Stimulated activated CD8-positive, alpha-beta memory T cell treated with anti-CD3 and anti-CD28 coated beads, Interleukin-12 subunit alpha, Interleukin-12 subunit beta, amount 100 ng/mL, for 24 hours (primary cell): Measurements from ENCODE around the gene ZNF205.
A peak's percentile ranks its signal among the peaks of the same experiment; 100 is the strongest.
"Not testable (repeated sequence)": the region's sequence is repeated elsewhere in the genome, so short reads cannot be mapped to it uniquely, and the experiment has no call there.

Experiments
- DNase-seq: peaks from one replicate; pipeline ENCODE4 v3.0.0-alpha.2; 2020; ENCODE audit errors: extremely low read depth

ZNF205 gene

DNA sequence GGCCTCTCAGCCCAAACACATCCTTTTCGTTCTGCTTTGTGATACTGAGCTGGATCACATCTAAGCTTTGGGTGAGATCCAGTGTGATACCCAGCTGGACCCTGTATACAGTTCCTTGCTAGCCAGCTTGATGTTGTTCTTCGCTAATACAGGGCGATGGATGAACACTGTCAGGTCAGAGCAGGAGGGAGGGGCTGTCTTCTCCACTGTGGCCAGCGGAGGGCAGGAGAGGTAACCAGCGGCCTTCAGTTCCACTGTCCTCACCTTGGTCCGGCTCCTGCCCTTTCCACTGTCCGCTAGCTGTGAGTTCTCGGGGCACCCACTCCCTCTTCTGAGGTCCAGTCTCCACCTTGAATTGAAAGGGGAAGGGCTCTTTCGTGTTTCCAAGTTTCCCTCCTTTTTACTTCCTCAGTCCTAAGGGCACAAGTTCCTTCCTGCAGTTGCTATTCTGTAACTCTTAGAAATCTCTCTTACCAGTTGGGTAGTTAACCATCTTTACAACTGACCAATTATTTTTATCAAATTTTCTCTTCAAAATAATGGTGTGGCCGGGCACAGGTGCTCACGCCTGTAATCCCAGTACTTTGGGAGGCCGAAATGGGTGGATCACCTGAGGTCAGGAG, 19.5 kb downstream of the ZNF205 start:
- no peak for DNase-seq

DNA sequence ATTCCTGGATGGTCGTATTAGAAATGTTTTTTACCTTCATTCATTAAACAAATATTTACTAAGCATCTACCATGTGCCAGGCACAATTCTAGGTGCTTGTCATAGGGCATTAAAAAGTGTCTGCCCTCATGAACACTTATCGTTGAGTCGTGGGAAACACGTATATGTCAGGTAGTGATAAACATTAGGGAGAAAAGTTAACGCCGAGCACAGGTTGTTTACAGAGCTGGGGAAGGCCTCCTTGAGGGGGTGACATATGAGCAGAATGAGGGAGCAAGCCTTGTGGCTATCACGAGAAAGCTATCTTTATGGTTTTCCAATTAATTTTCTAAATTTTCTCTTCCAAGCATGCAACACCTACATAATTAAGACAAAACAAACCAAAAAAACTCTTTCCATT, 21.5 kb downstream of the ZNF205 start:
- no peak for DNase-seq

- peak; percentile 77 for DNase-seq
These were observed 22.1 kb downstream of the ZNF205 start, which contains the start of gene ZNF213 for GRCh38 chr16:3134338-3135125. Gene ZNF213, plus strand, starts transcription at chr16:3135029. Its CDS starts 2,252 bp downstream, at chr16:3137281.

GRCh38 chr16:3135126-3135715, 22.8 kb downstream of the ZNF205 start:
- no peak for DNase-seq

DNA sequence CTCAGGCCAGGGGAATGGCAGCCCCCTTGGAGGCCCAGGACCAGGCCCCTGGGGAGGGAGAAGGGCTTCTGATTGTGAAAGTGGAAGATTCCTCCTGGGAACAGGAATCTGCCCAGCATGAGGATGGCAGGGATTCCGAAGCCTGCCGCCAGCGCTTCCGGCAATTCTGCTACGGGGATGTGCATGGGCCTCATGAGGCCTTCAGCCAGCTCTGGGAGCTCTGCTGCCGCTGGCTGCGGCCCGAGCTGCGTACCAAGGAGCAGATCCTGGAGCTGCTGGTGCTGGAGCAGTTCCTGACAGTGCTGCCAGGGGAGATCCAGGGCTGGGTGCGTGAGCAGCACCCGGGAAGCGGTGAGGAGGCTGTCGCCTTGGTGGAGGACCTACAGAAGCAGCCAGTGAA, 24.9 kb downstream of the ZNF205 start:
- DNase-seq = no peak

DNA sequence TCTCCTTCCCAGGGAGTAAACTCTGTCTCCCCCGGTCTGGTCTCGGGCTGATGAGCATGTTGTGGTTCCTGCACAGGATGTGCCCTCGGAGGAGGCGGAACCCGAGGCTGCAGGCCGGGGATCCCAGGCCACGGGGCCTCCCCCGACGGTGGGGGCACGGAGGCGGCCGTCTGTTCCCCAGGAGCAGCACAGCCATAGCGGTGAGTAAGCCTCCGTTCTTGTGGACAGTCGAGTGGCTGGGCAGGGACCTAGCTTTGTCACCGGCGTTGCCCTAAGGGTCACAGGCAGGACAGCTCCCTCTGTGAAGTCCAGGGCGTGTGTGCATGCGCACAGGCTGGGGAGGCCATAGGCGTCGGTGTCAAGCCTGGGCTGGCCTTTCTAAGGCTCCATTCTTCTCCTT, 26.0 kb downstream of the ZNF205 start:
- DNase-seq = no peak

DNA sequence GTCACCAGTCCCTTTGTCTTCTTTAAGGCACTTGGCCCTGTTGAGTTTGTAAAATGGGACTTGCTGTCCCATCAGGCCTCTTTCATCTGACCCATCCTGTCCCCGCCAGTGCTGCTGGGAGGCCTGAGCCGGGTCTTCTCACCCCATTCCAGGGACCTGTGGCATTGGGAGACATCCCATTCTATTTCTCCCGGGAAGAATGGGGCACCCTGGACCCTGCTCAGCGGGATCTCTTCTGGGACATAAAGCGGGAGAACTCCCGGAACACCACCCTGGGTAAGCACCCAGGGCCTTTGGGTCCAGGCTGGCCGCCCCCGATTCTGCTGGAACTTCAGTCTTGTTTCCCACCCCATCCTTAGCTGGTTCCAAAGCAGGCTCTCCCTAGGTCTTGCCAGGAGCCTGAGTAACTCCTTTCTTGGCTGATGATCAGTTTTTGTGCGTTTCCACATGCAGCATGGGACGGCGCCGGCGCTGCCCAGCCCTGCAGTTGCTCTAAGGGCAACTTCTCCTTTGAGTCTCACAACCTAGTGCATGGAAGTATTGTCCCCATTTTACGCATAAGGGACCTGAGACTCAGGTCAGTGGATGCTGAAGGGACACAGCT, 26.5 kb downstream of the ZNF205 start:
- DNase-seq = no peak

- not testable (repeated sequence) for DNase-seq
These were observed 27.2 kb downstream of the ZNF205 start for GRCh38 chr16:3139561-3139960.

DNA sequence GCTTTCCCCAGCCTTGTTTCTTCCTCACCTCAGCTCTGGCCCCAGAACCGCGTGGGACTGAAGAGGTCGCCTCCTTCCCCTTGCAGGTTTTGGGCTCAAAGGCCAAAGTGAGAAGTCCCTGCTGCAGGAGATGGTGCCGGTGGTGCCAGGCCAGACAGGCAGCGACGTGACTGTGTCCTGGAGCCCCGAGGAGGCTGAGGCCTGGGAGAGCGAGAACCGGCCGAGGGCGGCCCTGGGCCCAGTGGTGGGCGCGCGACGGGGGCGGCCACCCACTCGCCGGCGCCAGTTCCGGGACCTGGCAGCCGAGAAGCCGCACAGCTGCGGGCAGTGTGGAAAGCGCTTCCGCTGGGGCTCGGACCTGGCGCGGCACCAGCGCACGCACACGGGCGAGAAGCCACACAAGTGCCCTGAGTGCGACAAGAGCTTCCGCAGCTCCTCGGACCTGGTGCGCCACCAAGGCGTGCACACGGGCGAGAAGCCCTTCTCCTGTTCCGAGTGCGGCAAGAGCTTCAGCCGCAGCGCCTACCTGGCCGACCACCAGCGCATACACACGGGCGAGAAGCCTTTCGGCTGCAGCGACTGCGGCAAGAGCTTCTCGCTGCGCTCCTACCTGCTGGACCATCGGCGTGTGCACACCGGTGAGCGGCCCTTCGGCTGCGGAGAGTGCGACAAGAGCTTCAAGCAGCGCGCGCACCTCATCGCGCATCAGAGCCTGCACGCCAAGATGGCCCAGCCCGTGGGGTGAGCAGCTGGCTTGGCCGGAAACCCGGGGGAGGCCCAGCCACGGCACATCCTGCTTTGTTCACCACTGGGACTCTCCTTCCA, 28.4 kb downstream of the ZNF205 start:
- DNase-seq = no peak

DNA sequence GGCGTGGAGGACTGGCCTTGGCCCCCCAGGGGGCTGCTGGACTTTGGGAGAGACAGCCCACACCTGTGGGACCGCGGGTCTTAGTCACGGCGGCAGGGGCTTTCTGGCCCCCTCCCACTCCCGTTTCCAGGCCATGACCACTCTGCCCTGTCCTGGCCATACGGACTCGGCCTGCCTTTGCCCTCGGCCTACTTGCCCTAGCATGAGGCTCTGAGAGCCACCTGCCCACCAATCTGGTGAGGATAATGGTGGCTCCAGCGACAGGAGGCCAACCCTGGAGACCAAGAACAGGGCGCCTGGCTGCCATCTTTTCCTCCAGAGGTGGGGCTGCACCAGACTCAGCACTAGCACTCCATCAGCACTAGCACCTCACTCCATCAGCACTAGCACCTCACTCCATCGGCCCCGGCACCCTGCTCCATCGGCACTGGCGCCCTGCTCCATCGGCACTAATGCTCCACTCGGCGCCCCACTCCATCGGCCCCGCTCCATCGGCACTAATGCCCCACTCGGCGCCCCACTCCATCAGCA, 29.5 kb downstream of the ZNF205 start:
- no peak for DNase-seq

- no peak for DNase-seq
These were observed 29.9 kb downstream of the ZNF205 start for GRCh38 chr16:3142327-3142726.

- no peak for DNase-seq
These were observed 30.4 kb downstream of the ZNF205 start for GRCh38 chr16:3142770-3143169.

- no peak for DNase-seq
These were observed 30.8 kb downstream of the ZNF205 start for GRCh38 chr16:3143189-3143588.

DNA sequence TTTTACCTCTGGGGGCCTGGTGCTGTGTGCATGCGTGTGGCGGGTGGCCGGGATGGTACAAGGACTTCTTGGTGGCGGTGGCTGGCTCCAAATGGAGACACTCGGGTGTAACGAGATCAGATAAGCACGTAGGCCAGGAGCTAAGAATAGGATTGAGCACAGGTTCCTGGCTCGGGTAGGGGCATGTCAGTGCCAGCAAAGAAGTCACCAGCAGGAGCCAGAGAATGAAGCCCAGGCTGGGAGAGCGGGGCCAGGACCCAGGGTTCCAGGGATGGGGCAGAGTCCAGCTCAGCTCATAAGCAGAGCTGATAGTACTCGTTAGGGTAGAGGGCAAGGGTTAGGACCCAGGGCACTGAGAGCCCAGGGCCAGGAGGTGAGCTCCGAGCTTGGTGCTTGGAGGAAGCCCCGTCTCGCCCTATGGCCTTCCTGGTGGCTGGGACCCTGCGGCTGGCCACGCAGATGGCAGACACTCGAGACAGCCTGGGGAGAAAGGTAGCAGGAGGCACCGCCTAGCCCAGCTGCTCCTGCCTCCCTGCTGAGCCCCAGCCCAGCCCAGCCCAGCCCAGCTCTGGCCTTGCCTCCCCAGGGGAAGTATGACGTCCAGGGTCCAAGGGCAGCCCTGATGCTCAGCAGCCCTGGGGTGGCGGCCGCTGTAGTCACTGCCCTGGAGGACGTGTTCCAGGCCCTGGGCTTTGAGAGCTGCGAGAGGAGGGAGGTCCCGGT, 31.4 kb downstream of the ZNF205 start:
- no peak for DNase-seq

DNA sequence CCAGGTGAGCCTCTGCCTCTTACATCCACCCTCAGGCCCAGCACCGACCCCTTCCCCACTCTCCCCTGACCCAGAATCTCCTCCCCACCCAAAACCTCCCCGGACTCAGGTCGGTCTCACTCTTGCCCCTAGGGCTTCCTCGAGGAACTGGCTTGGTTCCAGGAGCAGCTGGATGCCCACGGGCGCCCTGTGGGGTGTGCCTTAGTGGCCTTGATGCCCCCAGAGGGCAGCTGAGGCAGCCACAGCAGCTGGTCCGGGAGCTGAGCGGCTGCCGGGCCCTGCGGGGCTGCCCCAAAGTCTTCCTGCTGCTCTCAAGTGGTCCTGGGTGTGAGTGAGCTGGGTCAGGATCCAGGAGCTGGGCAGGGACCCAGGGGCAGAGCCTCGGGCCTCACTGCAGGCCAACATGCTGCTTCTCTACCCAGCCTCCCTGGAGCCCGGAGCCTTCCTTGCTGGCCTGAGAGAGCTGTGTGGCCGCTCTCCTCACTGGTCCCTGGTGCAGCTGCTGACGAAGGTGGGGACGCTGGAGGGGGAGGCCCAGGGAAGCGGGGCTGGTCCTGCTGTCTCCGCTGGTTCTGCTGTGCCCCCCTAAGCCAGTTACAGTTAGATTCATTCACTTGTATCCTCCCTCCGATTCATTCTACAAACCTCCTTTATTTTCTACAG, 32.1 kb downstream of the ZNF205 start:
- no peak for DNase-seq

- no peak for DNase-seq
These were observed 32.8 kb downstream of the ZNF205 start for GRCh38 chr16:3145151-3145550.

DNA sequence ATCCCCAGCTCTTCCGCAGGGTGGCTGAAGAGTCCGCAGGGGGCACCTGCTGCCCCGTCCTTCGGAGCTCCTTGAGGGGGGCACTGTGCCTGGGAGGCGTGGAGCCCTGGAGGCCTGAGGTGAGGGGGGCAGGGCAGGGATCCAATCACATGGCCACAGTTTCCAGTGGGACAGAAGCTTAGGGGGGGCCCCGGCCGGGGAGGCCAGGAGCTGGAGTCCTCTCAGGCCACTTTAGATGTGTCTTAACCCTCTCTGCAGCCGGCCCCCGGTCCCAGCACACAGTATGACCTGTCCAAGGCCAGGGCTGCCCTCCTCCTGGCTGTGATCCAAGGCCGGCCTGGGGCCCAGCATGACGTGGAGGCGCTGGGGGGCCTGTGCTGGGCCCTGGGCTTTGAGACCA, 33.3 kb downstream of the ZNF205 start:
- DNase-seq = no peak

DNA sequence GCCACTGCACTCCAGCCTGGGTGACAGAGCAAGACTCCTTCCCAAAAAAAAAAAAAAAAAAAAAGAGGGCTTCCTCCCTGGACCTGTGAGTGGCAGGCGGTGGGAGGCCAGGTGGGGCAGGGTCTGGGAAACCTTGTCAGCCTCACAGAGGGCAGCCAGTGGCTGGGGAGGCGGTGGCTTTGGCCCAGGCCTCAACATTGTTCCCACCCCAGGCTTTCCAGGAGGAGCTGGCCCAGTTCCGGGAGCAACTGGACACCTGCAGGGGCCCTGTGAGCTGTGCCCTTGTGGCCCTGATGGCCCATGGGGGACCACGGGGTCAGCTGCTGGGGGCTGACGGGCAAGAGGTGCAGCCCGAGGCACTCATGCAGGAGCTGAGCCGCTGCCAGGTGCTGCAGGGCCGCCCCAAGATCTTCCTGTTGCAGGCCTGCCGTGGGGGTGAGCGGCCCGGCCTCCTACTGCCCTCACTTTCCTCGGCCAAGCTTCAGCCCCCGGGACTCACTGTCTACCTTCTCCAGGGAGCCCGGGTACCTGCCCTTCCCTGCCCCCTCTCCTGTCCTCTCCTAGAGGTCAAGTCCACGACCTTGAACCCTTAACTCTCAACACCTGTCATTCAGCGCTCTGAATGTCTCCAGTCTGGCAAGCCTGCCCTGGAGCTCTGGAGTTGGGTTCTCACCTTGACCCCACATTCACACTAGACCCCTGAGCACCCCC, 34.8 kb downstream of the ZNF205 start:
- no peak for DNase-seq

DNA sequence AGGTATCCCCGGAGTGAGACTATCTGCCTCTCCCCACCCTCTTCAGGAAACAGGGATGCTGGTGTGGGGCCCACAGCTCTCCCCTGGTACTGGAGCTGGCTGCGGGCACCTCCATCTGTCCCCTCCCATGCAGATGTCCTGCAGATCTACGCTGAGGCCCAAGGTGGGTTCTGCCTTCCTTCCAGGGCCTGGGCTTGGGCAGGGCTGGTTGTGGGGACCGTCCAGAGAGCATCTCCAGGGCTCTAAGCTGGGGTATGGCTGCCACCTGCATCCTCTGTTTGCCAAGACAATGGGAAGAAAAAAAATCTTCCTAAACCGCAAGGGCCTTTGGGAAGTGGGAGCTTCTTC, 35.3 kb downstream of the ZNF205 start:
- DNase-seq = no peak
